Stromal cell of bone marrow (primary cell): ENCODE results near the gene LRP5.

Experiments used
- DNase-seq: peaks from one replicate; pipeline ENCODE4 v3.0.0-alpha.2; 2012; ENCODE audit warnings: low read depth

Gene LRP5

DNA sequence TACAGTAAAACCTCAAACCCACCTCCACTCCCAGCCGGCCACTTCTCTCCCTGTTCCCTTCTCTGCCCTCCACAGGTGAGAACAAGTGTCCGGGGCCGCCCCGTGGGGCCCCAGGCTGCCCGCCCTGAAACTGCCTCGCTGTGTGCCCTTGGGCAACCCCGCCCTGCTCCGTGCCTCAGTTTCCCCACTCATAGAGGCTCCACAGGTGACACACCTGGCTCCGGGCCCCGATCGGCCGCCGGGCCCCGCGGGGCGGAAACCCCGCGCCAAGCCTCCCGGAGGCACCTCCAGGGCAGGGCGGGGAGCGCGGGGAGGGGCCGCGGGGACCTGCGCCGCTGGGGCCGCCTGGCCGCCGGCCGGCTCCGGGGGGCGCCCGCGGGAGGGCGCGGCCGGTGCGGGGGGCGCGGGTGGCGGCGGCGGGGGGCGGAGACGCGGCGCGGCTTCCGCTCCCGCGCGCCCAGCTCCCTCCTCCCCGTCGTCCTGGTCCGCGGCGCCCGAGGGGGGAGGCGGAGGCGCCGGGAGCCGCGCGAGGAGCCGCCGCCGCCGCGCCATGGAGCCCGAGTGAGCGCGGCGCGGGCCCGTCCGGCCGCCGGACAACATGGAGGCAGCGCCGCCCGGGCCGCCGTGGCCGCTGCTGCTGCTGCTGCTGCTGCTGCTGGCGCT, at the start of gene LRP5:
LRP5 (plus strand) TSS at position 475 of the 663 bp plus-strand sequence; CDS start at position 599, 124 bp downstream.
- no peak for DNase-seq

DNA sequence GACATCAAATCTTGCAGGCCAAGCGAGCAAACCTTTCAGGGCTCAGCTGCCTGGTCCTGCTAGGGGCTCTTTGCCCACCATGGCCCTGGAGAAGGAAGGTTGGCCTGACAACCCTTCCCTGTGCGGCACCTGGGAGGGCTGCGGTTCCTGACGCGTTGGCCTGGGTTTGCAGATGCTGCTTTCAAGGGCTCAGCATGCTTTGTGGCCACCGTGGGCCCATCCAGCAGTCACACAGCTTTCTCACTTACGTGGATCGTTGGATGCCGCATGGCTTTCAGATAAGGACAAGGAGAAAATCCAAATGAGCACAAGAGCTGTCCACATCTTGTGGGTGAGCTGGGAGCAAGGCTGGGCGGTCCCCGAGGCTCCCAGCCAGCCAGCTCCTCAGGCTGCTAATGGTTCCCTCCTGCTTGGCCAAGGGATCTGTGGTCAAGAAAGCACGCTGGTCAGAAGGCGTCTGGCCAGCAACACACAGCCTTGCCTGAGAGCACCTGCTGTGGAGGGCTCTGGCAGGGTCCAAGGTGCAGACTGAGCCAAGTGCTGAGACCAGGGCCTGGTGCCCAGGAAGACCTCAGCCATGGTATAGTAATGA, 48.9 kb upstream of the LRP5 start:
- DNase-seq = no peak

DNA sequence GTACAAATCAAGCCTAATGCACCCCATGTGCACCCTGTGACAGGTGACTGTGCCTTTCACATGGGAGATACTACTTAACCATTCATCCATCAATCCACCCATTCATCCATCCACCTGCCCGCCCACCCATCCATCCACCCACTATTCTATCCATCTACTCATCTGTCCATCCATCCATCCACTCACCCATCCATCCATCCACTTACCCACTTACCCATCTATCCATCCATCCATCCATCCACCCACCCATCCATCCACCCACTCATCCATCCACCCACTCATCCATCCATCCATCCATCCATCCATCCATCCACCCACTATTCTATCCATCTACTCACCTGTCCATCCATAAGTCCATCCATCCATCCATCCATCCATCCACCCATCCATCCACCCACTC, 48.1 kb upstream of the LRP5 start:
- DNase-seq = no peak

DNA sequence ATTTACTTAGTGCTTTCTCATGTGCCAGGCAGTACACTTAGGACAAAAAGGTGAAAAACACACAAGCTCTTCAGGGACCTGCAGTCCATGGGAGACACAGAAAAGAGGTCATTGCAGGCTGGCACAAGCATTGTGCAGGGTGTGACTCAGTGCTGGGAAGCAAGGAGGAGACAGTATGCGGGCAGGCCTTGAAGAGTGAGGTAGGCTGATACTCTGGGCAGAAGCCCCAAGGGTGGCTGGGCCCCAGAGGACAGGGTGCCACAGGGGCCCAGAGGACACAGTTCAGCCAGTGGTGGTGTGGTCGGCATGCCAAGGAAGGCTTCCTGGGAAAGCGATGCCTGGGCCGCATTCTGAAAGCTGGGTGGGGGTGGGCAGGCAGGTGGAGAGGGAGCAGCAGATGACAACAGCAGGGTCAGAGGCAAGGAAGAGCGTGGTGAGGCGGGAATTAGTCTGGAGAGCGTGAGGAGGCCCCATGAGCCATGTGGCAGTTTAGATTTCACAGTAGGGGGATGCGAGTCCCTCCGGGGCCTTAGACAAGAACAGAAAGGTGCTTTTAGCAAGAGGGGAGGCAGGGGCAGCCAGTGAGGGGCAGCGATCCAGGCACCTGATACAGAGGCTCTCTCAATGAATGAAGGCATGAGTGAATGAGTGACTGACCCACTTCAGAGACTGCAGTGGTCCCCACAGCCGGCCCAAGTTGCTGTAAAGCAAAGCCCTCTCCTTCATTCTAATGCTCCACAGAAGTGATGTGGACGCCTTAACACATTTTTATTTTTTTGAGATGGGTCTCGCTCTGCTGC, 47.5 kb upstream of the LRP5 start:
- no peak for DNase-seq

DNA sequence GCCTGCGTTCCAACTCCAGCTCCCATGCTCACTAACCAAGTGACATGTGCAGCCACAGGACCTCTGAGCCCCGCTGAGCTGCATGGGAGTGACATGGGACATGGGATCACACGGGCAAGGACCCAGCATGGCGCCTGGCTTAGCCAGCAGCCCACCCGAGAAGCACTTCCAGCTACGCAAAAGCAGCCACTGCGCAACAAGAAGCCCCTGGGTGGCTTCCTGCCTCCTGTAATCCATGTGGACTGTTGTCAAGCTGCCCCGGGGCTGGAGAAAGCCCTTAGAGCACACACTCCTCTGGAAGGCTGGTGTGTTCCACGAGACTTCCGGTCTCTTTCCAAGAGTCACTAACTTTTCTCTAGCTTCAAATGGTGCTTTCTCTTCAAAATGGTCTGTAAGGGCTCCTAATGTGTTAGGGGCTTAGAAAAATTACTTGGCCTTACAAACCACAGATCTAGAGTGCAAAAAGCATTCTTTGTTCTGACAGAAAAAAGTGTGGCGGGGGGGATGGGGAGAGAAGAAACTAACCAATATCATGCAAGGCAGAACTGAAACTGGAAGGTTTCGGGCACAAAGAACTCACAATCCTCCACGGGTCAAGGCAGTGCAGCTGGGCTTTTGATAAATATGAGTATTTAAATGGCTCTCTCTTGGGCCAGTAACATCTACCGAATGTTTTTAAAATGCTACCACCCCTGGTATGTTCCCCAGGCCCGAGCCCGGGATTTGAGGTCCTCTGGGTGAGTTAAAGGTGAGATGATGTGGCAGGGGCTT, 46.1 kb upstream of the LRP5 start:
- no peak for DNase-seq

DNA sequence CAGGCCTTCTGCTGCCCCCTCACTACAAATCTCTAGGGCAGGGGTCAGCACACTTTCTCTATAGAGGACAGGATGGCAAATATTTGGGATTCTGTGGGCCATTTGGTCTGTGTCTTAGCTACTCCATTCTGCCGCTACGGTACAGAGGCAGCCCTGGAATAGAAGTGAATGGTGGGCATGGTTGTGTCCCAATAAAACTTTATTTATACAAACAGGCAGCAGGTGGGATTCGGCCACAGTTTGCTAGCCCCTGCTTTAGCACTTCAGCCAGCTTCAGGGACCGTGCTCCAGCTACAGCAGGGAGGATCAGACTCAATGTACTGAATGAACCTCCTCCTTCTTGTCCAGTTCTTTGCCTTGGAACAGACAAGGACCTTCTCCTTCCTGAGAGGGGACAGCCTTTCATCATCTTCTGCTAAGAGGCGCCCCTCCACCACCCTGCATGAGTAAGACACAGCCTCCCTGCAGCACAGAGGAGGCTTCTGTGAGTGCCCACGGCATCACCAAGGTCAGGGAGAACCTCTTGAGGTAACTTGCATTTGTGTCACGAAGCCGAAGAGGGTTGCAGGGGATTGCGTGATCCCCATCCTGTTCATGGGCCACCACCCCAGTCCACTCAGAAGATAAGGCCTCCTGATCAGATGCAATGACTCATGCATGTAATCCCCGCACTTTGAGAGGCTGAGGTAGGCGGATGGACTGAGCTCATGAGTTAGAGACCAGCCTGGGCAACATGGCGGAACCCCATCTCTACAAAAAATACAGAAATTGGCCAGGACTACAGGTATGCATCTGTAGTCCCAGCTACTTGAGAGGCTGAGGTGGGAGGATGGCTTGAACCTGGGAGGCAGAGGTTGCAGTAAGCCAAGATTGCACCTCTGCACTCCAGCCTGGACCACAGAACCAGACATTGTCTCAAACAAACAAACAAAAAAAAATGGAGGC, 45.2 kb upstream of the LRP5 start:
- DNase-seq = no peak

DNA sequence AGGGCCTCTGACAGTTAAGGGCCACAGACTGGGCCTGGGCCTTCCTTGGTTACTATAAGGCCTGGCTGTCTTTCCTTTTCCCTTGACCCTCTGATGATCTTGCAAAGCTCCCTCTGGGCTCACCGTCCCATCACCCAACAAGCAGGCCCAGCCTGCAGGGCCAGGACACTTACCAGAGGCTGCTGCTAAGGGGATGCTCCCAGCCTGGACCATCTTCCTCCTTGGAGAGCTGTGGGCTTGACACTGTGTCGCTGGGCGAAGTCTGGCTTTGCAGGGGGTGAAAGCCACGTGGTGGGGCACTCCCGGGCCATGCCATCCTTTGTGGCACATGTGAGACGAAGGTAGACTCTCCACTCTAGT, 44.5 kb upstream of the LRP5 start:
- DNase-seq = no peak

DNA sequence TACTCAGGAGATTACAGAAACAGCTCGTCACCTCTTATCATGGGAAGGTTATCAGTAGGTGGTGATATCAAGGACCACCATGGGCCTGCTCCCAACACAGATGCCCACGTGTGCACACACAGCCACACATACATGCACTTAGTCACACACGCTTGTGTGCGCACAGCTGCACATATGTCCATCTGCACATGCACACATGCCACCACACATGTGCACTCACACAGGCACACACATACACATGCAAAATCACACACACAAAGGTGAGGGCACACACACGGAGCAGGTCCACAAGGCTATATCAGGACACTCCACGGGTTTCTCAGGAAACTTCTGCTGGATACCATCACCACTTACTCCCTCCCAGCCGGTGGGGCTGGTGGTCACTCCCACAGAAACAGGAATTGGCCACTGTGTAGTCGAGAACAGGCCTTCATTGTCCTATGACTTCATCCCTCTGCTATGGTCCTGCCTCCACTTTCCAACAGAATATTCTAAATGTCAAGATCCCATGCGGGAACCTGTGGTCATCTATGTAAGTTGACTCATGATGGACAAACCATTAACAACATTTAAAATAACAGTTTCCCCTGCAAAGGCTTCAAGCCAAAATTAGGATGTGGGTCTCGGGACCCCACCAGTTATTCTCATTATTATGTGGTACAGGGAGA, 42.8 kb upstream of the LRP5 start:
- DNase-seq = peak; percentile 61

DNA sequence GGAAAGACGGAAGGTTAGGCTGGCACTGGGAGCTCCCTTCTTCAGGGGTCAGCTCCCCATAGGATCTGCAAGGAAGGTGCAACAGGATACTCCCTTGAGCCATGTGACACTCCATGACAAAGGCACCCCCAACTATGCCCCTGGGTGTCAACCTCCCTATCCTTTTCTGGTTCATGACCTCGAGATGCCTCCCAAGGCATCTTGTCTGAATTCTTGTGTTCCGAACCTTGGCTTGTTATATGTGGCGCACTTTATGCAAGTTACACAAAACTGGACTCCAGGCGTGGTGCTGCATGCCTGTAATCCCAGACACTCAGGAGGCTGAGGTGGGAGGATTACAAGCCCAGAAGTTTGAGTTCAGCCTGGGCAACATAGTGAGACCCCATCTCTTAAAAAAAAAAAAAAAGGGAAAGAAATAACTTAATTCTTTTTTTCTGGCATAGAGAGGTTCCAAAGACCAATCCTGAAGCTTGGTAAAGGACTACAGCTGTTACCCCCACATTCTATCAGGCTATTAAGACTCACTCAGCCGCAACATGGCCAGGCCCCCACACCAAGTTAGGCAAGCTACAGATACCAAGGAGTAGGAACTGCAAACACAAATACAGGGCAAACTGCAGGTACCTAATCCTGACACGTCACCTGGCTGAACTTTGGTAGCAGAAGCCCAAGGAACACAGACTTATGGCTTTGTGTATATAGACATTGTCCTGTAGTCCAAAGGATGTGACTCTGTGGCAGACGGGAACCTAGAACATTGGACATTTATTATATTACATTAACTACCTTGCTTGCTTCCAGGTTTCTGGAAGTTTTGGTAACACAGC, 42.0 kb upstream of the LRP5 start:
- no peak for DNase-seq

DNA sequence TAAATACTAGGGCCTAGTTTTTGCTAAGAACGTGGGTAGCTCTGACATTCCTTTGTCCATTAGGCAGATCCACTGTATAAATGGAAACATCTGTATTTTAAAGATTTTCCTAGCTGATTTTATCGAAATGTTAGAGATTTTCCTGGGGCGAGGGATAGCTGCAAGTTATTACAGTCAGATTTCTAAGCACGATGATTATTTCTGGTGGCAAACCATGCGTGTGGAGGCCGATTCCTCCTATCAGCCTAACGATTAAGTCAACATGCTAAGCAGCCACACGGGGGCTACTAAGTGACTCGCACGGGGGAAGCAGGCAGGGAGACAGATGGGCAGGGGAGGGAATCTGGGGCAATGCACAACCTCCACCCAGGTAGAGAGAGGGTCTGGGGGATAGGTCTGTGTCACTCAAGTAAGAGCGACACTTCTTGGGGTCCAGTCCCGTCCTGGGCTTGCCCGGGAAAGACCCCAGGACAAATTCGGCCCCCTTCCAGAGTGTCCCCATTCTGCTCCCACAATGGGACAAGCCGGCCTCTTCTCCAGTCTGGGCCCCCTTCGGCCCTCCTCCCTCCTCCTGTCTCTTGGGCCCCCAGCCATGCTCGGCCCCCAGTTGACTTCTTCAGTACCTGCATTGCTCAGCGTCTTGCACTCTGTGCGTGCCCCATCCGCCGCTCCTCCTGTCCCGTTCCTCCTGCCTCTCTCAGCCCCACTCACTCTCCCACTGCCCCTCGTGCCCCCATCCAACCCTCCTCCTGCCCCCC, 41.2 kb upstream of the LRP5 start:
- DNase-seq = peak; percentile 63

DNA sequence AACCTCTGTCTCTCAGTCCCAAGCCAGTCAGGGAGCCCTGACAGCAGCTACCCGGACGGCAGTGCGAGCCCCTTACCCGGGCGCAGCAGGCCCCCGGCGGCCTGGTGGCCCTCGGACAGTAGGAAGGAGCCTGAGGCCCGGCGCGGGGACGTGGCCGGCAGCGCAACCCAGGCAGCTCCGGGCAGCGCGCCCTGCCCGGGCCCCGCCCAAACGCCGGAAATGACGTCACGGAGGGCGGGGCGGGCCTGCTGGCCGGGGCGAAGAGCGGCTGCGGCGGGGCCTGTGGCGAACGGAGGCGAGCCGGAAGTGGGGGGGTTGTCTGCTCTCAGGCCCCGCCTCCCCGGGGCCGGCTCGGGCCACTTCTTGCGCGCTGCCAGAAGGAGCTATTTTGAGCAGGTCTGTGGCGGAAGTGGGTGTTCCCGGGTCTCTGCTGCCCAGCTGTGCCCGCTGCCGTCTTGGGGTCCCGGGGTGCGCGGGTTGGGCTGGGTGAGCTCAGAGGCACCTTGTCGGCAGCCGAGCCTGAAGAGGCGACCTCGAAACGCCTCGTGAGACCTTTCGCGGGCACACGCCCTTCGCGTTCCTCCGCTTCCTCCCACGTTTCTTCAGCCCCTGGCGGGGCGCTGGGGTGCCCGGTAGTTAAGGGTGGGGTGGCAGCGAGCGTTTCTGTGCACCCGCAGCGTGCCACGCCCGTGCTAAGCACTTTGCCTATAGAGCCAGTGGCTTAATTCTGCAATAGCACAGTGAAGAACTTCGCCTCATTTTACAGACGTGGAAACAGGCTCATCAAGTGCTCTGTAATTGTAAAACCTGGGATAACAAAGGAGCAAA, 40.4 kb upstream of the LRP5 start, which contains the start of gene C11orf24:
C11orf24 (minus strand) TSS at position 193 of the 828 bp plus-strand sequence. CDS start 8,206 bp downstream, outside the sequence.
- DNase-seq = peak; percentile 88

DNA sequence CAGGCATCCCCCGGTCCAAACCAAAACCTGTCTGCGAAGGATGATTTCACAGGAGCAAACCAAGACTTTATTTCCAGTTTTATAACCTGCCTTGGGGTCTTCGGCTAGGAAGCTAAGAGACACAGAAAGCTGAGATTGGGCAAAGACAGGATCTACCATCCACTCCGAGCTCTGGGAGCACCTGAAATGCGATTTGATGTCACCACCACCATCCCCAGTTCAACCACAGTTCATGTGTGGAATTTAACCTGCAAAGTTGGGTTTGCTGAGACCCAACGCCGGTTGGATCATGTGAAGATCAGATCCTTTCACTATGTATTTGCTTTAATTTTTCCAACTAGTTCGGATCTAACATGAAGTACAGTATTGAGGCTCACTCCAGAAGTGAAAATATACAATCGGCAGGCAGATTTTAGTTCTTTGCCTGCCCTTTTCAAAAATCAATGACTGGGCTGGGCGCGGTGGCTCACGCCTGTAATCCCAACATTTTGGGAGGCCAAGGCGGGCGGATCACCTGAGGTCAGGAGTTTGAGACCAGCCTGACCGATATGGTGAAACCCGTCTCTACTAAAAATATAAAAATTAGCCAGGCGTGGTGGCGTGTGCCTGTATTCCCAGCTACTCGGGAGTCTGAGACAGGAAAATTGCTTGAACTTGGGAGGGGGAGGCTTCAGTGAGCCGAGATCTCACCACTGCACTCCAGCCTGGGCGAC, 39.2 kb upstream of the LRP5 start:
- no peak for DNase-seq

DNA sequence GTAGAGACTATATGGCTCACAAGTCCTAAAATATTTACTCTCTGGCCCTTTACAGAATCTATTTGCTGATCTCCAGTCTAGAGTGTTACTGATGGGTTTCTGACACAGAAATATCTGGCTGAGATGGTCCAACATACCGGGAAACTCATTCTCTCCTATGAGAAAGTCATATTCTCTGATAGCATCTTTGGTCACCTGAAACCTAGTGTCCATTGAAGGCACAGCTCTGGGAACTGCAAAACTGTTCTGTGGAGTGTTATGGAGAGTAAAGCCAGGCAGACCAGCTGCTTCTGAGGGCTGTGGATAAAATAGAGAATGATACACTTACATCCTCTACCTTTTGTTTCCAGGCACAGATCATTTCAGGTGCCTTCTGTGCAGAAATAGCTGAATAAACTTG, 38.1 kb upstream of the LRP5 start:
- DNase-seq = no peak

DNA sequence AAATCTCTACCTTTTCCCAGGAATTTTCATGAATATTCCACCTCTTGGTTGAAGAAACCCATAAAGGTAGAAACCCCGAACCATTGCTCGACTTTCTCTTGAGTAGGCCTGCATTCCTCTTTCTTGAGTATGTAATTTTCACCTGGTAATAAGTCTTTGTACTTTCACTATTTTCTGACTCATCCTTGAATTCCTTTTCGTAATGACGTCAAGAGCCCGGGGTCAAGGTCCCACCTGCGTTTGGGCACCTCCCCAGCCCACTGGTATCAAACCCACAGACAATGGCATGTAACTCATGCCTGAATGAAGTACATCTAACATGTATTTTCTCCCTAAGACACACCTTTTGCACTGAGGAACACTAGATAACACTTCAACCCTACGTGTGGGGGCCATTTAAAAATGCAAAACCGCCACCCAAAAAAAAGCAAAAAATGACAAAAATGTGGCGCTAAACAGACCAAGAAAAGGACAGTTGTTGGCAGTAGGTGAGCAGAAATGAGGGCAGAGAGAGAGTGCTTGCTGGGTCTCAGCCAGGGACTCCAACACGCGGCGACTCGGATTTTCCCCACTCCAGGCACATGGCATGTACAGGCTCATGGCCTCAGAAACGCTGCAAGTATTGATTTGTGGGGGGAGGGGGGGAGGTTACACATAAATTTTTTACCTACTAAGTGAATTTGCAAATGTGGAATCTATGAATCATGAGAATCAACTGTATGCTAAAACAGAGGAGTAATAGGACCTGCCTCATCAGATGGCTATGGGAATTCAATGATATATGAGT, 36.5 kb upstream of the LRP5 start:
- no peak for DNase-seq

DNA sequence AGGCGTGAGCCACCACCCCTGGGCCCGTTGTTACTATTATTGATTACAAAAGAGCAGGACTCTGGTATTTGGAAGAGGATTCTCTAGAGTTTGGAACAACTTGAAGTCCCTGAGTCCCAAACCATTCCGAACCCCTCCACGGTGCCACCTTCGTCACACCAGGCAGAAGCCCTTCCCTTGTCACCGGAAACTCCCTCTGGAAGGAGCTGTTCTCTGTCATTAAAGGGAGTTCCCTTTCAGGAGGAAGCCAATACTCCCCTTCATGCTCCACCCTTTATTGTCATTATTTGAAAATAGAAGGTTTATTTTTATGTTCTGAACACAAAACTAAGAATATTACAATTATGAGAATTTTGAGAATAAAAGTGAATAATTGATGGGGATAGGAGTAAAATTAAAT, 35.5 kb upstream of the LRP5 start:
- no peak for DNase-seq

DNA sequence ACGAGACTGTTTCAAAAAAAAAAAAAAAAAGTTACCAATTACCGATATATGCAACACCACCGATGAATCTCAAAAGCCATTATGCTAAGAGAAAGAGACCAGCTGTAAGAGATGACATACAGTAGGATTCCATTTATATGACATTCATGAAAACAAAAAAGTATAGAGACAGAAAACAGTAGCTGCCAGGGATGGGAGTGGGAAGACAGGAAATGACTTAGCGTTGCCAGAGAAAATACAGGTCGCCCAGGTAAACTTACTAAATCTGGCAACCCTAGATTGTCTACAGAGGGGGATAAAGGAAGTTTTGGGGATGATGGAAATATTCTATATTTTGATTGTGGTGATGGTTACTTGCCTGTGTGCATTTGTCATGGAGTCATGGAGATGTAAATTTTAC, 32.7 kb upstream of the LRP5 start:
- DNase-seq = no peak
